ENCODE data around the gene TEX29.

TEX29 gene

GRCh38 chr13:111363121-111363520 lies 42.7 kb downstream of the TEX29 start:
- H3K4me1 ChIP-seq (ENCODE audit: control insufficient read depth, insufficient read depth, low read length): no peaks in the 10 kb centered on the region

More at GRCh38 chr13:111363121-111363520, 42.7 kb downstream of the TEX29 start:
- Histone ChIP-seq H3K27ac (ENCODE audit: extremely low read depth, low read depth, low read length) (no peak overlapping the region), H3K4me3 (ENCODE audit: low read depth, low read length) (no peak overlapping the region), H3K36me3 (ENCODE audit: control insufficient read depth in 2 of 2, insufficient read depth in 1 of 2, low read length in 2 of 2) (no peaks in the 10 kb centered on the region), H3K9me3 (ENCODE audit: control insufficient read depth, insufficient read depth, low read depth, low read length) (no peaks in the 10 kb centered on the region)
- CTCF ChIA-PET: no interaction called here
- POLR2A ChIA-PET: no interaction called here
- TF ChIP-seq ZBTB44 (tag by site-specific recombination; IDR thresholded peaks at IDR 0.05) (no peak), ZNF37A (tag by site-specific recombination; IDR thresholded peaks at IDR 0.05) (no peak), ZNF624 (tag by site-specific recombination; IDR thresholded peaks at IDR 0.05) (no peak), ZNF792 (tag by site-specific recombination; IDR thresholded peaks at IDR 0.05) (no peak), ZSCAN18 (tag by site-specific recombination; IDR thresholded peaks at IDR 0.05) (no peak), KLF9 (tag by site-specific recombination; IDR thresholded peaks at IDR 0.05; ENCODE audit: low read depth) (no peak), TSHZ1 (tag by site-specific recombination; IDR thresholded peaks at IDR 0.05; ENCODE audit: borderline replicate concordance) (no peak), INSM2 (tag by site-specific recombination; IDR thresholded peaks at IDR 0.05) (no peak), ZNF362 (tag by site-specific recombination; IDR thresholded peaks at IDR 0.05) (no peak), ZNF510 (tag by site-specific recombination; IDR thresholded peaks at IDR 0.05; ENCODE audit: insufficient replicate concordance) (no peak), BCL6B (tag by site-specific recombination; IDR thresholded peaks at IDR 0.05) (no peak), ZBTB10 (tag by site-specific recombination; IDR thresholded peaks at IDR 0.05) (no peak)
